ENCODE measurements around the gene GOSR2. TPM values are rescaled to one million over a fixed set of nuclear protein-coding genes. Genes with fewer than 3 reads are reported as not detected.

Gene GOSR2
- total and polyA plus RNA-seq, 2 donors (not counting 3 experiments of a cell fraction or from before 2014, with no cell fraction given) = 48.6 to 54.7 TPM

- Histone ChIP-seq H3K4me3 (replicated peaks in 1 of 3; ENCODE audit: insufficient read depth in 1 of 3, low read depth in 1 of 3, low read length in 3 of 3) (no peak overlapping the region), H3K4me1 (ENCODE audit: control insufficient read depth, extremely low read depth, insufficient read depth, low read length) (no peaks in the 10 kb centered on the region), H4K20me1 (replicated peaks; ENCODE audit: control insufficient read depth, extremely low read depth, insufficient read depth, low read length) (no peaks in the 10 kb centered on the region), H3K79me2 (ENCODE audit: control insufficient read depth, insufficient read depth, low read length) (no peaks in the 10 kb centered on the region), H3K9me3 (replicated peaks; ENCODE audit: control insufficient read depth, insufficient read depth, low read length) (no peaks in the 10 kb centered on the region), H3K9me1 (replicated peaks; ENCODE audit: control insufficient read depth, extremely low read depth, insufficient read depth, low read length) (no peaks in the 10 kb centered on the region), H3K27ac (ENCODE audit: insufficient read depth, low read depth, low read length) (no peak overlapping the region), H3K36me3 (ENCODE audit: control insufficient read depth in 2 of 2, extremely low read depth in 1 of 2, insufficient read depth in 2 of 2, low read length in 2 of 2) (no peaks in the 10 kb centered on the region), H3K9ac (replicated peaks; ENCODE audit: extremely low read depth, insufficient read depth, low read length) (no peak overlapping the region), H3K27me3 (ENCODE audit: control insufficient read depth in 2 of 2, insufficient read depth in 2 of 2, low read length in 2 of 2) (peaks cover 0 to 1% of the 10 kb centered on the region in 2 experiments), H3K4me2 (ENCODE audit: insufficient read depth, low read length) (no peak overlapping the region), H2AFZ (ENCODE audit: low read depth, low read length) (no peak overlapping the region)
- CTCF ChIA-PET = no interaction called here
- FAIRE-seq (no peak), DNase-seq (ENCODE audit: low read depth, low spot score) (no peak)
- BruUV-seq (replicated peaks) = no TSS peak
- intact Hi-C loops (cut with micrococcal nuclease) (no loop called here), dilution Hi-C loops (cut with MboI; ENCODE audit: extremely low pct_ligation_motif_present, low sequenced_read_pairs) (no loop called here)
- POLR2A ChIA-PET = no interaction called here
- TF ChIP-seq CTCF (IDR thresholded peaks at IDR 0.05; ENCODE audit: extremely low read depth in 1 of 2, insufficient read depth in 1 of 2, low read depth in 1 of 2, low read length in 2 of 2) (no peak), JUN (IDR thresholded peaks at IDR 0.05; ENCODE audit: borderline replicate concordance, insufficient read depth, insufficient read length, low read depth) (no peak), POLR2AphosphoS5 (IDR thresholded peaks at IDR 0.05; ENCODE audit: insufficient read depth, low read depth, low read length) (no peak), MAX (IDR thresholded peaks at IDR 0.05; ENCODE audit: insufficient read depth, insufficient read length) (no peak), FOS (IDR thresholded peaks at IDR 0.05; ENCODE audit: borderline replicate concordance, insufficient read depth, low read length) (no peak), POLR2A (IDR thresholded peaks at IDR 0.05; ENCODE audit: low read depth, low read length) (no peak), GATA2 (IDR thresholded peaks at IDR 0.05; ENCODE audit: insufficient read depth, insufficient read length, low read depth, low read length) (no peak), EZH2 (IDR thresholded peaks at IDR 0.05; ENCODE audit: borderline replicate concordance, low read depth, low read length, severe bottlenecking) (no peak), MYC (IDR thresholded peaks at IDR 0.05; ENCODE audit: low read depth, low read length) (no peak)
These were observed 18.9 kb upstream of the GOSR2 start for GRCh38 chr17:46903762-46904672.
